ENCODE measurements around the gene RUNX1. TPM values are rescaled to one million over a fixed set of nuclear protein-coding genes. Genes with fewer than 3 reads are reported as not detected.

RUNX1 gene
- total RNA-seq, 1 experiment from 2014 or later = 0.52 TPM

DNA sequence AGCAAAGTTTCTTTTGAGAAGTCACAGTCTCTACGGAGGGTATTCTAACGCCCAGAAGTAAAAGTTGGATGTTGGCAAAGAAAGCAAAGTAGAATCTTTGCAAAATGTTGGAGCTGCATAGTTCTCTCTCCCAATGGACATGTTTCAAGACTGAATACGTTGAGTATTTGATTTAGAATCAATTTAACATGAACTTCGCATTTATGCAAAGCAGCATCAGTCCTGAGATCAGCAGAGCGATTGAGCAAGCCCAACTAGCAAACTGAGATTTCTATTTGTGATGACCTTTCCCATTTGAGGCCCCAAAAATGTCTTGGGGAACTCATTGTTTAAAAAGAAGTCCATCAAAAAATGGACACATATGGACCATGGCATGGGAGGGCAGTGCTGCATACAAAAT is 8.0 kb downstream of the RUNX1 start:
- no peak for DNase-seq (ENCODE audit: low spot score)
- Histone ChIP-seq H3K9me3 (ENCODE audit: low read depth, low read length, poor library complexity, severe bottlenecking) (no peaks in the 10 kb centered on the region), H3K4me1 (ENCODE audit: insufficient read depth, low read length, poor library complexity, severe bottlenecking) (no peaks in the 10 kb centered on the region), H3K27ac (ENCODE audit: low read depth, low read length, poor library complexity, severe bottlenecking) (no peak overlapping the region), H3K27me3 (replicated peaks; ENCODE audit: insufficient read depth, low read depth, low read length, poor library complexity) (peaks cover 27% of the 10 kb centered on the region), H3K4me3 (ENCODE audit: low read depth, low read length, poor library complexity, severe bottlenecking) (no peak overlapping the region), H3K36me3 (ENCODE audit: insufficient read depth, low read length, poor library complexity, severe bottlenecking) (no peaks in the 10 kb centered on the region)
- ChIA-PET POLR2A (ENCODE audit: low non-redundant PET) (no interaction called here), CTCF (no interaction called here)
- intact Hi-C loops (cut with micrococcal nuclease; ENCODE audit: unreplicated experiment) = no loop called here
- TF ChIP-seq EZH2 (IDR thresholded peaks at IDR 0.05; ENCODE audit: borderline replicate concordance, low read depth, low read length, poor library complexity, severe bottlenecking) = no peak
- BruUV-seq (replicated peaks) = no TSS peak

DNA sequence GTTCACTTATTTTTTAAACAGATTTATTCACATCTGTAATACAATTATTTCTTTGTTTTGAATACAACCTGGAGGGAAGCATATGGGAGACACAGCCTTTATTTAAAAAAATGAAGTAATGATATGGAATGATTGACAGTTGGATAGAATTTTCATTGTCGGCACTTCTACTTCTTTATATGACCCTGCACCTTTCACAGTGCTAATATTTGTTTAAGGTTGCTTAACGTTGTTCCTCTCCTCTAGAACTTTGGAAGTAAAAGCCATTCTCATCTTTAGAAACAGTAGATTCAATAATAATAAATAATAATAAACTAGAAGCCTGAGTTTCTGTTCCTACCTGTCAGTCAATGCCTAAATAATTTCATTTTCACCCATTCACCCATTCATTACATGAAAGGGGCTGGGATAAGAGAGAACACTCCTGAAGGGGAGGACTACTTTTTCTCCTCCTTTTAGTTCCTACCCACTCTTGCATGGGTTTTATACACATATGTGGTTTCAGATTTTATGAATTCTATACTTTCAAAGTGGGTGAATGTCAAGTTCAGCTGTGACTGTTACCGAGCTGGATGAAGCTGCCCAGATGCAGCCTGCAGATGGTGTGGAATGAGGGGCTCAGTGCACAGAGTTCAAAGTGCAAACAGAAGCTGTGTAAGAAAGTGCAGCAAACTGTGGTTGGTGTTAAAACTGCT is 9.4 kb downstream of the RUNX1 start:
- peaks cover 20% of the 10 kb centered on the region for H3K27me3 ChIP-seq (replicated peaks; ENCODE audit: insufficient read depth, low read depth, low read length, poor library complexity)
- ChIA-PET POLR2A (ENCODE audit: low non-redundant PET) (no interaction called here), CTCF (no interaction called here)
- intact Hi-C loops (cut with micrococcal nuclease; ENCODE audit: unreplicated experiment) = no loop called here
- no peak for DNase-seq (ENCODE audit: low spot score)
- H3K36me3 ChIP-seq (ENCODE audit: insufficient read depth, low read length, poor library complexity, severe bottlenecking) = no peaks in the 10 kb centered on the region
- TF ChIP-seq, protein P1, sequence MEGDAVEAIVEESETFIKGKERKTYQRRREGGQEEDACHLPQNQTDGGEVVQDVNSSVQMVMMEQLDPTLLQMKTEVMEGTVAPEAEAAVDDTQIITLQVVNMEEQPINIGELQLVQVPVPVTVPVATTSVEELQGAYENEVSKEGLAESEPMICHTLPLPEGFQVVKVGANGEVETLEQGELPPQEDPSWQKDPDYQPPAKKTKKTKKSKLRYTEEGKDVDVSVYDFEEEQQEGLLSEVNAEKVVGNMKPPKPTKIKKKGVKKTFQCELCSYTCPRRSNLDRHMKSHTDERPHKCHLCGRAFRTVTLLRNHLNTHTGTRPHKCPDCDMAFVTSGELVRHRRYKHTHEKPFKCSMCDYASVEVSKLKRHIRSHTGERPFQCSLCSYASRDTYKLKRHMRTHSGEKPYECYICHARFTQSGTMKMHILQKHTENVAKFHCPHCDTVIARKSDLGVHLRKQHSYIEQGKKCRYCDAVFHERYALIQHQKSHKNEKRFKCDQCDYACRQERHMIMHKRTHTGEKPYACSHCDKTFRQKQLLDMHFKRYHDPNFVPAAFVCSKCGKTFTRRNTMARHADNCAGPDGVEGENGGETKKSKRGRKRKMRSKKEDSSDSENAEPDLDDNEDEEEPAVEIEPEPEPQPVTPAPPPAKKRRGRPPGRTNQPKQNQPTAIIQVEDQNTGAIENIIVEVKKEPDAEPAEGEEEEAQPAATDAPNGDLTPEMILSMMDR (conservative IDR thresholded peaks at IDR 0.05; ENCODE audit: low read depth, low read length) = no peak
- no peak for TF ChIP-seq EZH2 (IDR thresholded peaks at IDR 0.05; ENCODE audit: borderline replicate concordance, low read depth, low read length, poor library complexity, severe bottlenecking)
- H3K9me3 ChIP-seq (ENCODE audit: low read depth, low read length, poor library complexity, severe bottlenecking) = no peaks in the 10 kb centered on the region
- no peak overlapping the region for H3K27ac ChIP-seq (ENCODE audit: low read depth, low read length, poor library complexity, severe bottlenecking)
- no peak overlapping the region for H3K4me3 ChIP-seq (ENCODE audit: low read depth, low read length, poor library complexity, severe bottlenecking)
- BruUV-seq (replicated peaks) = no TSS peak
- no peaks in the 10 kb centered on the region for H3K4me1 ChIP-seq (ENCODE audit: insufficient read depth, low read length, poor library complexity, severe bottlenecking)

DNA sequence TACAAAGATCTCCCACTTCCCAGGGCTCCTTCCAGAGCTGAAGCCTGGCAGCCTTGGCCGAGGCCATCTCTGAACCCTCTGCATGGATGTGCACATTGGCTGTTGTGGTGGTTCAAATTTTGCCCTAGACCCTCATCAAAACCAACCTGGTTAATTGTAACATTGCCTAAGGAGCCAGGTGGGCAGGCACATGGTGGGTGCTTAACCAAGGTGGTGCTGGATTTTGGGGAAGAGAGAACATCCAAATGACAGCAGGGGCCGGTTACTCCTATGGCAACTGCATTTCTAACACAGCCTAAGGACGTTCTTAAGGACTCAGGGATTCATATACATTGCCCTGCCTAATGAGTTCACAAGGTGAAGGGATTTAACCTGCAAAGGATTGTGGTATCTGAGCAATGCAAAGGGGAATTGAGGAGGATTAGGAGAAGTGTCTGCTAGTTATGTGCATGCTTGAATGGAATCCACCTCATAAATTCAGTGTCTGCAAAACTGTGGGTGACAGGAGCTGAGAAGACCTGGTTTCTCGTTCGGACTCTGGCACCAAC is 10.3 kb downstream of the RUNX1 start:
- TF ChIP-seq EZH2 (IDR thresholded peaks at IDR 0.05; ENCODE audit: borderline replicate concordance, low read depth, low read length, poor library complexity, severe bottlenecking) = no peak
- TF ChIP-seq, protein P1 (conservative IDR thresholded peaks at IDR 0.05; ENCODE audit: low read depth, low read length) = no peak
- H3K36me3 ChIP-seq (ENCODE audit: insufficient read depth, low read length, poor library complexity, severe bottlenecking) = no peaks in the 10 kb centered on the region
- ChIA-PET POLR2A (ENCODE audit: low non-redundant PET) (no interaction called here), CTCF (no interaction called here)
- H3K4me3 ChIP-seq (ENCODE audit: low read depth, low read length, poor library complexity, severe bottlenecking) = no peak overlapping the region
- no peak overlapping the region for H3K27ac ChIP-seq (ENCODE audit: low read depth, low read length, poor library complexity, severe bottlenecking)
- intact Hi-C loops (cut with micrococcal nuclease; ENCODE audit: unreplicated experiment) = no loop called here
- no peaks in the 10 kb centered on the region for H3K9me3 ChIP-seq (ENCODE audit: low read depth, low read length, poor library complexity, severe bottlenecking)
- no peaks in the 10 kb centered on the region for H3K4me1 ChIP-seq (ENCODE audit: insufficient read depth, low read length, poor library complexity, severe bottlenecking)
- peaks cover 20% of the 10 kb centered on the region for H3K27me3 ChIP-seq (replicated peaks; ENCODE audit: insufficient read depth, low read depth, low read length, poor library complexity)
- BruUV-seq (replicated peaks) = no TSS peak
- DNase-seq (ENCODE audit: low spot score) = no peak

DNA sequence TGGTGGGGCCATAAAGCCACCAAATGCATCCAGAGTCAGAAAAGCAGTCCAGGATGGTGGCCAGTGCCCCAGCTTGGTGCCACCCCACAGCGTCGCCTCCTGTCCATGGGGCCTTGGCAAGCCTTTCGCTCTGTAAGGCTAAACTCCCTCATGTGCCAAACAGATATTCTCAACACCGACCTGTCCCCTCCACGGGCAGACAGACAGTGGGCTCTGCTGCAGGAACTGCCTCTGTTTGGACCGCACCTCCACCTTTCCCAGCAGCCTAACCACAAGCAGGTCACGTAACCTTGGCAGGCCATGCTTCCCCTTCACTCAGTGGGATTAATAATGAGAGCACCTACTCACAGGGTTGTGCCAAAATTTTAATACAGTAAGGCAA is 11.7 kb downstream of the RUNX1 start:
- CTCF ChIA-PET = no interaction called here
- no peak overlapping the region for H3K4me3 ChIP-seq (ENCODE audit: low read depth, low read length, poor library complexity, severe bottlenecking)
- TF ChIP-seq EZH2 (IDR thresholded peaks at IDR 0.05; ENCODE audit: borderline replicate concordance, low read depth, low read length, poor library complexity, severe bottlenecking) = no peak
- TF ChIP-seq, protein P1 (conservative IDR thresholded peaks at IDR 0.05; ENCODE audit: low read depth, low read length) = no peak
- DNase-seq (ENCODE audit: low spot score) = no peak
- H3K27me3 ChIP-seq (replicated peaks; ENCODE audit: insufficient read depth, low read depth, low read length, poor library complexity) = peaks cover 12% of the 10 kb centered on the region
- H3K9me3 ChIP-seq (ENCODE audit: low read depth, low read length, poor library complexity, severe bottlenecking) = no peaks in the 10 kb centered on the region
- intact Hi-C loops (cut with micrococcal nuclease; ENCODE audit: unreplicated experiment) = no loop called here
- H3K4me1 ChIP-seq (ENCODE audit: insufficient read depth, low read length, poor library complexity, severe bottlenecking) = no peaks in the 10 kb centered on the region
- POLR2A ChIA-PET (ENCODE audit: low non-redundant PET) = no interaction called here
- H3K27ac ChIP-seq (ENCODE audit: low read depth, low read length, poor library complexity, severe bottlenecking) = no peak overlapping the region
- BruUV-seq (replicated peaks) = no TSS peak
- H3K36me3 ChIP-seq (ENCODE audit: insufficient read depth, low read length, poor library complexity, severe bottlenecking) = no peaks in the 10 kb centered on the region

Data from A673 (cell line).